BLaER1 treated with 17β-estradiol and CSF1 and Interleukin-3, amounts not matched to agents 10 nM and 100 nM (cell line): ENCODE measurements around the gene THSD7B.

ENCODE experiments used
- H3K27ac ChIP-seq, 11 experiments: shearing (Covaris generic); formaldehyde crosslinking; 2 replicates each; pipeline ENCODE4 v1.8.1; 2022
- H3K27me3 ChIP-seq, 11 experiments: shearing (Covaris generic); formaldehyde crosslinking; 2 replicates each; pipeline ENCODE4 v1.8.1; 2022
- H3K36me3 ChIP-seq, 11 experiments: shearing (Covaris generic); formaldehyde crosslinking; 2 replicates each; pipeline ENCODE4 v1.8.1; 2022
- H3K4me1 ChIP-seq, 10 experiments: shearing (Covaris generic); formaldehyde crosslinking; 2 replicates each; pipeline ENCODE4 v1.8.1; 2022
- H3K4me2 ChIP-seq, 11 experiments: shearing (Covaris generic); formaldehyde crosslinking; 2 replicates each; pipeline ENCODE4 v1.8.1; 2022
- H3K4me3 ChIP-seq, 10 experiments: shearing (Covaris generic); formaldehyde crosslinking; 2 replicates each; pipeline ENCODE4 v1.8.1; 2022
- H3K9ac ChIP-seq, 11 experiments: shearing (Covaris generic); formaldehyde crosslinking; 2 replicates each; pipeline ENCODE4 v1.8.1; 2022
- H3K9me3 ChIP-seq, 11 experiments: shearing (Covaris generic); formaldehyde crosslinking; replicated peaks in 1 of 11; 2 replicates each; pipeline ENCODE4 v1.8.1; 2022
- H4K20me1 ChIP-seq, 11 experiments: shearing (Covaris generic); formaldehyde crosslinking; 2 replicates each; pipeline ENCODE4 v1.8.1; 2022
- Cebpa-rat ChIP-seq, 11 experiments: shearing (Covaris generic); IDR thresholded peaks; 2 replicates each; pipeline ENCODE4 v1.8.1; 2022

The THSD7B gene

DNA sequence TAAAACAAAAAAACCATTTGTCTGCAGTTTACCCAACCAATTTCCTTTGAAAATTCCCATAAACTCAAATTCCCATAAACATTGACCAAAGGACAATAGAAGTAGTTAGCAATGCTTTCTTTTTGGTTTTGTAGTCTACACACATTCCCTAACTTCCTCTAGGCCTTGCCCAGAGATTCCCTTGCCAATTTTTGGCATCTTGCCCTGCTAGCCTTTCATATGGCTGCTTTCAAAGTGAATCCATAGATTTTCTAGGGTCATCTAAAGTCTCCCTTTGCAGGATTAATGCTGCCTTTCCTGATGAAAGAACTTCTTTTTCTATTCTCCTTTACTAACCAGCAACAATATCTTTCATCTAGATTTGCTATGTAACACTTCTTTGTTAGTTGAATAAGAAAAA, 33.4 kb downstream of the THSD7B start:
- no peaks in the 10 kb centered on the region for H3K4me1 ChIP-seq
- H3K4me2 ChIP-seq = no peak overlapping the region
- H3K4me3 ChIP-seq = no peak overlapping the region
- no peaks in the 10 kb centered on the region for H3K9me3 ChIP-seq
- no peaks in the 10 kb centered on the region for H3K27me3 ChIP-seq
- no peak for TF ChIP-seq Cebpa-rat (IDR thresholded peaks at IDR 0.05)
- no peaks in the 10 kb centered on the region for H3K36me3 ChIP-seq
- no peaks in the 10 kb centered on the region for H4K20me1 ChIP-seq
- H3K9ac ChIP-seq = no peak overlapping the region
- no peak overlapping the region for H3K27ac ChIP-seq

DNA sequence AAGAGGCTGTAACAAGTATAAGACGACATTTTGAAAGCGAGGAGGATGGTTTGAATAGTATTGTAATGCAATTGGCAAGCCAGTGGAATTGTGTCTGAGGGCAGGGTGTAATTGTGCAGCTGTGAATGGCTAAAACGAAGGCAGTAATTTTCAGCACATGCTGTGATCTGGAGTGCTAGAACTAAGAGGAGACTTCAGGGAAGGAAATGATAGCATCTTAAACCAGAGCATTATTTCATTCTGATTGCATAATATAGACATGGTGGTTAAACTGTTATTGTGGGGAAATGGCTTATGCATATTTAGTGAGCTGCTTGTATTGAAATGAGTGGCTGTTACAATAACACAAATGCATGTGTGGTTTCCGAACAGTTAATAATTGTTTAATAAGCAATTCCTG, 36.3 kb downstream of the THSD7B start:
- no peaks in the 10 kb centered on the region for H3K27me3 ChIP-seq
- H3K9ac ChIP-seq = no peak overlapping the region
- peaks cover 0 to 10% (median 6%) of the 10 kb centered on the region in 11 experiments; a peak in 7 of 22 replicates for H3K9me3 ChIP-seq
- no peak overlapping the region for H3K27ac ChIP-seq
- no peak overlapping the region for H3K4me3 ChIP-seq
- H4K20me1 ChIP-seq = no peaks in the 10 kb centered on the region
- no peaks in the 10 kb centered on the region for H3K4me1 ChIP-seq
- no peak overlapping the region for H3K4me2 ChIP-seq
- no peak for TF ChIP-seq Cebpa-rat (IDR thresholded peaks at IDR 0.05)
- H3K36me3 ChIP-seq = no peaks in the 10 kb centered on the region

DNA sequence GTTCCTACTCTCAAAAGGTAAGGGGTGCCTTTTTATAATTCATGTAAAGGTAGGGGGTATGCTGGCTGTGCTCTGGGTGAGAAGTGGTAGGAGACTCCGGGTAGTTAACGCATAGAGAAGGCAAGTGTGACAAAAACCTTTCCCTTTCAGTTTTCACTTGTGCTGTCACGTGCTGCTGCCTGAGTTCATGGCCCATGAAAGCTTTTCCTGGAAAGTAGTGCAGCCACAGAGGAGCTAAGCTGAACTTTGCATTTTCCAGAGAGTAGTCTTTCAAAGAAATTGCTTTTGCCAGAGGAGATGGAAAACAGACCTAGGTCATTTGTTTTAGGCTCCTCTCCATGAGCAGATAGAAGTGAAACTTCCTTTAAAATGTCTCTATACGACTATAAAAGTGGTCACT, 44.7 kb downstream of the THSD7B start:
- Histone ChIP-seq H3K27ac (no peak overlapping the region), H3K4me3 (no peak overlapping the region), H3K9ac (no peak overlapping the region), H4K20me1 (no peaks in the 10 kb centered on the region), H3K27me3 (no peaks in the 10 kb centered on the region), H3K9me3 (peaks cover 0 to 10% (median 6%) of the 10 kb centered on the region in 11 experiments; a peak in 7 of 22 replicates), H3K4me2 (peak overlapping the region in 3 of 11 experiments; percentile 11 to 35 (median 30); a peak in 3 of 22 replicates), H3K4me1 (peaks cover 0 to 6% (median 0%) of the 10 kb centered on the region in 10 experiments; a peak in 3 of 20 replicates), H3K36me3 (no peaks in the 10 kb centered on the region)
- TF ChIP-seq Cebpa-rat (IDR thresholded peaks at IDR 0.05) = no peak

DNA sequence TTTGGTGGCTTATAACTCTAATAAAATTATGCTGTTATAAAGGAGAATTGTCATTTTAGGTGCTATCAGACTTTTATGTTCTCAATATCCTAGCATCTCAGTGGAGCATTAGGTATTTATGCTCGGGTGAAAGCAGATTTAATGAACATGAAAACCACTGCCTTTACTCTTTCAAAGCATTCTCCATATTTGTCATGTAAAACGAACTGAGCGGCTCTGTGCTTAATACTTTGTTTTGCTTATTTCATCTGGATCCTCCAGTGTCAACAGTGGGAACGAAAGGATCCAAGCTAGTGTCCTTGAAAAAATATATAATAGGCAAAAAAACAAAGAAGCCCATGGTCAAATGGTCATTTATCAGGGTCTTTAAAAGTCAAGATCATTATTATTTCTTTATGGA, 53.5 kb downstream of the THSD7B start:
- no peak overlapping the region for H3K4me2 ChIP-seq

DNA sequence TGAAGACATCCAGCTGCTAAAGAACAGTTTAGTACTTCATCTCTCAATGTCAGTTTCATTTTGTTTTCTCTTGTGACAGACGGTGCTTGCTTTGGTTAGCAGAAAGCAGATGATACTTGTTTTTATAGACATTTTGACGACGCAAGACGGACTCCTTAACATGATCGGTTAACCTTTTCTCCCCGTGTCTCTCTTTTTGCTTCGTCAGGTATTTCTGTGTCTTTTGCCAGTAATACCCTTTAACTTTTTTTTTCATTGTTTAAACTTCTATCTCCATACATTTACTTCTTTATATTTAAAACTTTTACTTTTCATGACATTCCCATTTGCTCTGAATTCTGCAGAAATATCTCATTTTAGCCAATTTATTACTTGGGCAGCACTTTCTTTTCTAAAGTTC, 57.9 kb downstream of the THSD7B start:
- no peaks in the 10 kb centered on the region for H3K27me3 ChIP-seq
- H4K20me1 ChIP-seq = no peaks in the 10 kb centered on the region
- no peak for TF ChIP-seq Cebpa-rat (IDR thresholded peaks at IDR 0.05)
- H3K4me2 ChIP-seq = no peak overlapping the region
- H3K4me3 ChIP-seq = no peak overlapping the region
- H3K36me3 ChIP-seq = no peaks in the 10 kb centered on the region
- no peak overlapping the region for H3K27ac ChIP-seq
- no peaks in the 10 kb centered on the region for H3K9me3 ChIP-seq
- H3K9ac ChIP-seq = no peak overlapping the region
- H3K4me1 ChIP-seq = no peaks in the 10 kb centered on the region

More for the DNA sequence above, 53.5 kb downstream of the THSD7B start:
- H3K4me3 ChIP-seq = no peak overlapping the region
- H3K36me3 ChIP-seq = no peaks in the 10 kb centered on the region
- H3K27ac ChIP-seq = no peak overlapping the region
- H3K9ac ChIP-seq = no peak overlapping the region
- H3K27me3 ChIP-seq = no peaks in the 10 kb centered on the region
- no peaks in the 10 kb centered on the region for H4K20me1 ChIP-seq
- H3K9me3 ChIP-seq = no peaks in the 10 kb centered on the region
- no peaks in the 10 kb centered on the region for H3K4me1 ChIP-seq
- no peak for TF ChIP-seq Cebpa-rat (IDR thresholded peaks at IDR 0.05)

DNA sequence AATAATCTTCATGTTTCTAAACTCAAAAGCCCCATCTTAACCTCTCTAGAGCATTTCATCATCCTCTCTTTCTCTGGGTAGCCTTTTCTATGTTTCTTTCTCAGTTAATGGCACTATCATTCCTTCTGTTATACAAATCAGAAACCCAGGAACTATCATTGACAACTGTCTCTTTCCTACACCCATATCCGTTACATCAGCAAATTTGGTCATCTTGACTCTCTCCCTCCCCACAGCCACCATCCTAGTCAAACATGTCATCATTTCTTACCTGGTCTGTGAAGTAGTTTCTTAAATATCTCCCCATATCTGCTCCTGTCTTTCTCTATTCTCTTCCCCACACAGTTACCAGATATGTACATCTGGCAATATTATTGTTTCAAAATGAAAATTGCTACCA, 62.8 kb downstream of the THSD7B start:
- no peak overlapping the region for H3K27ac ChIP-seq
- no peak overlapping the region for H3K4me3 ChIP-seq

DNA sequence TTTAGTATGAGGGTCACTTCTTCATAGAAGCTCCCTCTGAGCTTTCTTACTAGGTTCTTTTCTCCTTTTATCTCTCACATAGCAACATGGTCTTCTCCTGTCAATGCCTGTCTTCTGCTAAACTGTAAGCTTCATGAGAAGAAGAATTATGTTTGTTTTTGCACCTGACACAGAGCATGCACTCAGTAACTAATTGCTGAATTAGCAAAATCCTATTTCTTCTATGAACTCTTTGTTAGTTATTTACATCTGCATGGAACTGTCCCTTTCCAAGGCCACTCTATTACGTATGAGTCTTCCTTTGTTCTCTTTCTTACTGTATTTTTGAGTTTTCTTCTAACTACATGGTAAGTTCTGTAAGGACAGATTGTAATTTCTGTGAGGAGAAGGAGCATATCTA, 63.4 kb downstream of the THSD7B start:
- H3K9ac ChIP-seq = no peak overlapping the region

More for the DNA sequence above, 62.8 kb downstream of the THSD7B start:
- H3K36me3 ChIP-seq = no peaks in the 10 kb centered on the region
- no peak for TF ChIP-seq Cebpa-rat (IDR thresholded peaks at IDR 0.05)
- no peaks in the 10 kb centered on the region for H3K27me3 ChIP-seq
- H4K20me1 ChIP-seq = no peaks in the 10 kb centered on the region
- H3K4me2 ChIP-seq = no peak overlapping the region
- H3K9ac ChIP-seq = no peak overlapping the region
- H3K9me3 ChIP-seq = no peaks in the 10 kb centered on the region
- H3K4me1 ChIP-seq = no peaks in the 10 kb centered on the region

DNA sequence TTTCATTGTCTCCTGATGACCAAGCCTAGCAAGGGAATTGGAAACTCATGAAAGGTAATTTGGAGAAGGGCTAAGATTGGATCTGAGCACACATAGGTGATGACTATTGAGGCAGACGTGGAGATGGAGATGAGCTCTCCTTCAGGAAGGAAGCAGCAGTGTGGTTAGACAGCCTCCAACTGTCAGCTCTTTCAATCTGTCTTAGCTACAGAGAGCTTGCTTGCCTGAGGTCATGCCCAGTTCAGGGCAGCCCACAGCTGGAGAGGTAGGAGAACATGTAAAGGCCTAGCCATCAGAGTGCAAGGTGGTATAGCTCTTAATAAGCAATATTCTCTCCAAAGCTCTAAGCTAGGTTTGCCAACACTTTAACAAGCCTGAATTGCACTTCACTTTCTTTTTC, 79.2 kb downstream of the THSD7B start:
- H3K9ac ChIP-seq = no peak overlapping the region
- H3K4me2 ChIP-seq = peak overlapping the region in 9 of 11 experiments; percentile 6 to 80 (median 60); a peak in 15 of 22 replicates
- H3K4me1 ChIP-seq = peaks cover 0 to 37% (median 29%) of the 10 kb centered on the region in 10 experiments; a peak in 18 of 20 replicates
- peaks cover 0 to 5% (median 0%) of the 10 kb centered on the region in 11 experiments; a peak in 1 of 22 replicates for H3K9me3 ChIP-seq
- TF ChIP-seq Cebpa-rat (IDR thresholded peaks at IDR 0.05) = no peak
- peak overlapping the region in 3 of 11 experiments; percentile 2 to 45 (median 32); a peak in 2 of 22 replicates for H3K27ac ChIP-seq
- H3K4me3 ChIP-seq = no peak overlapping the region
- H3K36me3 ChIP-seq = no peaks in the 10 kb centered on the region
- no peaks in the 10 kb centered on the region for H4K20me1 ChIP-seq
- no peaks in the 10 kb centered on the region for H3K27me3 ChIP-seq

More for the DNA sequence above, 63.4 kb downstream of the THSD7B start:
- no peak overlapping the region for H3K4me2 ChIP-seq
- H3K4me3 ChIP-seq = no peak overlapping the region
- no peaks in the 10 kb centered on the region for H3K4me1 ChIP-seq
- no peaks in the 10 kb centered on the region for H3K36me3 ChIP-seq
- no peaks in the 10 kb centered on the region for H3K9me3 ChIP-seq
- no peaks in the 10 kb centered on the region for H4K20me1 ChIP-seq
- no peak for TF ChIP-seq Cebpa-rat (IDR thresholded peaks at IDR 0.05)
- H3K27me3 ChIP-seq = no peaks in the 10 kb centered on the region
- no peak overlapping the region for H3K27ac ChIP-seq

DNA sequence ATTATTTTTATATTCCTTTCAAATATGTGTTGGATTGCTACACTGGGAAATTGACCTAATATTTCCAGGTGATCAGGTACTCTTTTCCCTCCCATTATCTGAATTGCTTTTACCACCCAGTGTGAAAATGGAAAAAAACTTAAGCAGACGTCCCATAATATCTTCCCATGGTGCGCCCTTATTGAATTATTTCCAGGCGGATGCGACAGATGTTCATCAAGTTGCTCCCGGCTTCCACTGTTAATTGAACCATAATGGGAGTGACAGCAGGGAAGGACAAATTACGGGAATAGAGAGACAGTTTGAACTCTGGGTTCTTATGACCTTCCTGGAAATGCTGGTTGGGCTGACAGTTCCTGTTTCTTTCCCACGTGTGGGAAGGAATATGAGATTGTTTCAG, 93.3 kb downstream of the THSD7B start:
- H3K36me3 ChIP-seq = no peaks in the 10 kb centered on the region

DNA sequence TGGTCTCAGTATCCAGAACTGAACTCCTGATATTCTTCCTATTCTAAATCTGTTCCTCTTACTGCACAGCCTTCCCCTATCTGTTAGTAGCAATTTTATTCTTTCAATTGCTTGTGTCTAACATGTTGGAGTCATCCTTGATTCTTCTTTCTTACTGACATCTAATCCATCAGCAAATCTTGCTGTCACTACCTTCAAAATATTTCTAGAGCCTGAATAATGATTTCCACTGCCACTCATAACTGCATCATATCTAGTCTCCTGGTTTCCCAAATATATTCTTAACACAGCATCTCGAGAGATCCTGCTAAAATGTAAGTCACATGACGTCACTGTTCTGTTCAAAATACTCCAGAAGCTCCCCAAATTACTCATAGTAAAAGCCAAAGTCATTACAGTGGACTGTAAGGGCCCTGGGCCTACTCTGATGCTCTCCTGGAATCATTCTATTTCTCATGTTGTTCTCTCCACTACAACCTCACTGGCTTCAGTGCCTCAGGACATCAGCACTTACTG, 95.2 kb downstream of the THSD7B start:
- Histone ChIP-seq H3K4me2 (no peak overlapping the region), H3K36me3 (no peaks in the 10 kb centered on the region), H4K20me1 (no peaks in the 10 kb centered on the region), H3K27me3 (no peaks in the 10 kb centered on the region), H3K27ac (no peak overlapping the region), H3K4me1 (no peaks in the 10 kb centered on the region), H3K4me3 (no peak overlapping the region), H3K9me3 (no peaks in the 10 kb centered on the region), H3K9ac (no peak overlapping the region)
- TF ChIP-seq Cebpa-rat (IDR thresholded peaks at IDR 0.05) = no peak

More for the DNA sequence above, 93.3 kb downstream of the THSD7B start:
- Histone ChIP-seq H3K4me1 (no peaks in the 10 kb centered on the region), H3K27me3 (no peaks in the 10 kb centered on the region), H4K20me1 (no peaks in the 10 kb centered on the region), H3K9me3 (no peaks in the 10 kb centered on the region), H3K9ac (no peak overlapping the region), H3K27ac (no peak overlapping the region), H3K4me3 (no peak overlapping the region), H3K4me2 (no peak overlapping the region)
- no peak for TF ChIP-seq Cebpa-rat (IDR thresholded peaks at IDR 0.05)
